NCI-H774 (cell line): ENCODE results near the gene GZMB.
"Not testable (repeated sequence)": the region's sequence is repeated elsewhere in the genome, so short reads cannot be mapped to it uniquely, and the experiment has no call there.

Experiments used
- DNase-seq: peaks from one replicate; lab custom pipeline; 2025; lab: John Stamatoyannopoulos, UW

The GZMB gene

GRCh38 chr14:24634158-24634557, at the start of gene GZMB:
TSS of gene GZMB (minus strand) at chr14:24634190. CDS start at chr14:24634160, 30 bp downstream.
- no peak for DNase-seq

DNA sequence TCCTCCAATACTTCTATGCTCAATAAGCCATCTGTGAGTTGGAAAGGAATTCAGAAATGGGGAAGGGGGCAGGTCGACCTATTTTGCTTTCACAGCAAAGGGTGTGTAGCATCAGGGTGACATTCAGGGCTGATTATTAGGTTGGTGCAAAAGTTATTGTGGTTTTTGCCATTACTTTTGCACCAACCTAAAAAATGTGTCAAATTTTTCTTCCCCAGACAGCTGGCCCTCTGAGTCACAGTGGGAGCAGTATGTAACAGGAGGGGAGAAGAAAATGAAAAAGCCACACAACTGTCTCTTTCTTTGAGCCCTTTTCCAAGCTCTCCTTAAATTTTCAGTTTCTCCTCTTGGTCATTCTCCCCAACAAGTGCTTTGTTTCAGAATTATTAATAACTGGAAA, 47.1 kb upstream of the GZMB start:
- DNase-seq: no peak

GRCh38 chr14:24680516-24680915, 46.5 kb upstream of the GZMB start:
- no peak for DNase-seq

GRCh38 chr14:24679248-24679961, 45.4 kb upstream of the GZMB start:
- no peak for DNase-seq

DNA sequence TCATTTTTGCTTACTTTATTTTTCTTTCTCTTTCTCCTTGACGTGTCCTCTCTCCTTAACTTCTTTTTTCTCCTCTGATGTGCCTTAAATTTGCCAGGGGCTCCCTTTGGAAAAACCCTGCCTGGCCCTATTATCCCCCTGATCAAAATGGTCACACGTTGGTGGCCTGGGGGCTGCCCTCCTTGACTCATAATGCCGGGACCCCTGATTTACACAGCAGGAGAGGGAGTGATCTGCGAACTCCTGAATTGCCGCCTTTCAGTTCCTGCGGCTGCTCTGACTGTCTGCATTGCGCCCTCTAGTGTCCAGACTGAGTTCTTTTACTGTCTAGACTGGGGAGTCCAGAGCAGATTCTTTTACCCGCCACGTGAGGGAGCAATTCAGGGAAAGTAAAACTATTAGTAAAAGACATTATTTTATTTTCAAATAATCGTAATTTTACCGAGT, 44.8 kb upstream of the GZMB start:
- peak; percentile 87 for DNase-seq

DNA sequence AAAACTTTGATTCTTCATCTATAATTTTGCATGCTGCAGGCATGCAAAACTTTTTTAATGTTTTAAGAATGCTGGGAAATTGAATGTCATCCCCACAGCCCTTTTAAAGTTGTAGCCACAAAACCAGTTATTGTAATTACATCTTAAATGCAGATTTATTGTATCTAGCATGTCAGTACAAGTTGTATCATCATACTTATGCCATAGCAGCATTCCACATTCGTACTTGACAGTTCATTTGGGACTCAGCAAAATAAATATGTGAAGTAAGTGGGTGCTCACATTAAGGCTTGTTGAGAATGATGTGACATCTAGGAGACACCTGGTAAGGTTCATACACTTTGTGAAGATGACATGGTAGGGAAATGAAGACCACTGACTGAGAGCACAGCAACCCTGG, 44.0 kb upstream of the GZMB start:
- no peak for DNase-seq

DNA sequence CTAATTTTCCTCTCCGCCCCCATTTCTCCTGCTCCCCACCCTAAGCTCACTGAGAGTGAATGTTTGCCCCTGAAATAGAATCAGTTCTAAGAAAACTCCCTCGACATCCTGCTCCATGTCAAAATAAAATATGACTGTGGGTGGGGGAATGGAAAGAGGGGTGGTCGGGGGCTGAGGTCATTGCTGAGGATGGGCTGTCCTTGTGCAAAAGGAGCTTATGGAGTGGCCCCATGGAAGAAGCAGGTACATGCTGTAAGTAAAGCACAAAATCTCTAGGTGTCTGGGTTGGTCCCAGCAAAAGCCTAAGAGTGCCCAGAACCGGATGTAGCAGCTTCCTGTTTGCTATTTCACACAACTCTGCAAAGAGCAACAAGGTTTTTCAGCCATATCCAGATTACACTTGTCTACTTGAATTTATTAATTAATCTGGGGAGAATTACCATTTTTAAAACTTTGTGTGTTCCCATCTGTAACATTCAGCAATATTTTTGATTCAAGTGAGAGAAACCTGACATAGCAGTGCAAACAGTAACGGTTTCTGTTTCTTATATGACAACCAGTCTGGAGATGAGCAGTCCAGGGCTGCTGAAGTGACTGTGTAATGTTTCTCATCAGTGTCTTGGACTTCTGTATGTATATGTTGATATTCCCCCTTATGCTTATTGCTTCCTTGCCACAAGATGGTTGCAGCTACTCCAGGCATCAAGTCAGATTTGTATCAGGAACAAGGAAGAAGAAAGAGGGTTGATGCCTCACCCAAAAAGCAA, 40.4 kb upstream of the GZMB start:
- no peak for DNase-seq

- no peak for DNase-seq
Measured at GRCh38 chr14:24673534-24674203, 39.7 kb upstream of the GZMB start.

- no peak for DNase-seq
Measured at GRCh38 chr14:24673059-24673458, 39.1 kb upstream of the GZMB start.

- no peak for DNase-seq
Measured at GRCh38 chr14:24670594-24670993, 36.6 kb upstream of the GZMB start.

GRCh38 chr14:24669651-24670050, 35.7 kb upstream of the GZMB start:
- no peak for DNase-seq

DNA sequence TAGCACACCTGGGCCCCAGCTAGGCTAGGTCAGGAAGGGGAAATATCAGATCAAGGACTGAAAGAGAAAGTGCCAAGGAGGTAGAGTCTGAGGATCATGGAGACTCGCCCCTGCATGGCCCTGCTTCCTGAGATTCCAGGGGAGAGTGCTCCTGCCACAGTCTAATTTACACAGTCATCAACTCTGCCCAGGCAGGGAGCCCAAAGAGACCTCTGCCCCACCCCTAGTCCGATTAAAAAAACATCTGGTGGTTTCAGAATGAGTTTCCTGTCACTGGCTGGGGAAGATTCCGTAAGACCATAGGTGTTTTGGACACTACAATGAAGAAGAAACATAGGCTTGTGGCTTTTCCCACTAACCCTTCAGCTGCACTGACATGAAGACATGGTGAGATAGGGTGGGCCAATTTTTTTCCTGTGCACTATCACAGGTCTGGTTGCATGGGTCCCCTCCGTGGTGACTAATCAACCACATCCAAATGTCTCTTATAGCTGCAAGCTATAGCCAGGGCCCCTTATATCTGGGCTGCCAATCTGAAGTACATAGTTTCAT, 31.5 kb upstream of the GZMB start:
- DNase-seq: no peak

- DNase-seq: no peak
Measured at GRCh38 chr14:24664366-24664765, 30.4 kb upstream of the GZMB start.

GRCh38 chr14:24662753-24663152, 28.8 kb upstream of the GZMB start:
- DNase-seq: no peak

- no peak for DNase-seq
Measured at GRCh38 chr14:24659916-24660570, 26.1 kb upstream of the GZMB start.

GRCh38 chr14:24648361-24648760, 14.4 kb upstream of the GZMB start:
- DNase-seq: not testable (repeated sequence)

GRCh38 chr14:24639905-24640304, 5.9 kb upstream of the GZMB start:
- DNase-seq: no peak

DNA sequence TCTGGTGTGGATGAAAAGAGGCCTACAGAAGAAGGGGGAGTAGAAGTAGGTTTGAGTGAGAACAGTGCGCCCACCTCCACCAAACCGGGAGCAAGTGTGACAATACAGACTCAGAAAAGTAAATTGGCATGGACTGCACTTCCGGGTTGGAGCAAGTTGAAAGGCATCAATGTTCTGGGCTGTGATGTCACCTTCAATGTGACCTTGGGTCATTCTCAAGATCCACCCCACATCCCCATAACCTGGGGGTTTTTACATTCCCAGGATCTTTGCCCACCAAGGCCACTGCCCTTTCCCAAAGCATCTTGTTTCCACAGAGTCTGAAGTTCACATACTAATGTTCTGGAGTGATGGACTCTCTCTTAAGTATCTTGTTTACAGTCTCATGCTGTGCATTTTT, 5.3 kb upstream of the GZMB start:
- DNase-seq: no peak

DNA sequence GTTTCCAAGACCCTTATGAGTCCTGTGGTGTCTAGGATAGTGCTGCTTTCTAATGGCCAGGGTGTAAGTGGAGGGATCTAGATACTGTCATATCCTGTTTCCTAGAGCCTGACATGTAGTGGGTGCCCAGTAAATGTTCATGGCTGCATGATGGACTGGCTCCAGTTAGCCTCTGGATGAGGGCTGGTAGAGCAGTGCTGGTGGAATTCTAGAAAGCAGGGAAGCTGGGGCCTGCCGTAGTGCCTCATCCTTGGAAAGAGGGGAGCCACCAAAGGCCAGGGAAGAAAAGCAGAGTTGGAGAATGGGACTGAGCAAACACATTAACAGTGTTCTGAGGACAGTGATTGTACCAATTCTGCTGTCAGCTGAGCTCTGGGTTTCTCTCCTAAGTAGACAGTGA, 637 bp downstream of the GZMB start:
- DNase-seq: no peak

- no peak for DNase-seq
Measured at GRCh38 chr14:24632761-24633160, 1.2 kb downstream of the GZMB start.

GRCh38 chr14:24632336-24632735, 1.7 kb downstream of the GZMB start:
- DNase-seq: no peak

- no peak for DNase-seq
Measured at GRCh38 chr14:24631749-24632335, 2.1 kb downstream of the GZMB start.
